GM12874 (cell line): ENCODE measurements around the gene NHLRC2.

ENCODE experiments used
- TF ChIP-seq, protein P1 (sequence below): IDR thresholded peaks from 2 replicates; pipeline ENCODE4 v1.5.1; 2011; ENCODE audit warnings: low read depth, mild to moderate bottlenecking, control low read depth, low read length, moderate library complexity; ENCODE audit not compliant: insufficient read depth

NHLRC2 gene

DNA sequence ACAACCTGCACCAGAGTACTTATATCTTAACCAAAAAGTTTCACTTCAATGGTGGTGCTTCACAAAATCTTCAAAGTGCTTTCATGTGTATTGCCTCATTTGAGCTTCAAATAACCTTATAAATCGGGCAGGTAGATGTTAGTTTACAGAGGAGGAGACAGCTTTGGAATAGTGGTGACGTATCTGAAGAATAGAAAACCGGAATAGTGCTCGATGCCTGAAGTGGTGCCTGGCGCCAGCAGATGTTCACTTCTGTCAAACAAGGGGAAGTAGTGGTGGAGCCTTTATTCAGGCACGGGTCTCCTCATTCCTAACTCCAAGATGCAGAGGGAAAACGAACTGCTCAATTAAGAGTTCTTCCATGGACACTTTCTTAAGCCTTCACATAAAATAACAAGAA, 58.1 kb downstream of the NHLRC2 start:
- TF ChIP-seq, protein P1, sequence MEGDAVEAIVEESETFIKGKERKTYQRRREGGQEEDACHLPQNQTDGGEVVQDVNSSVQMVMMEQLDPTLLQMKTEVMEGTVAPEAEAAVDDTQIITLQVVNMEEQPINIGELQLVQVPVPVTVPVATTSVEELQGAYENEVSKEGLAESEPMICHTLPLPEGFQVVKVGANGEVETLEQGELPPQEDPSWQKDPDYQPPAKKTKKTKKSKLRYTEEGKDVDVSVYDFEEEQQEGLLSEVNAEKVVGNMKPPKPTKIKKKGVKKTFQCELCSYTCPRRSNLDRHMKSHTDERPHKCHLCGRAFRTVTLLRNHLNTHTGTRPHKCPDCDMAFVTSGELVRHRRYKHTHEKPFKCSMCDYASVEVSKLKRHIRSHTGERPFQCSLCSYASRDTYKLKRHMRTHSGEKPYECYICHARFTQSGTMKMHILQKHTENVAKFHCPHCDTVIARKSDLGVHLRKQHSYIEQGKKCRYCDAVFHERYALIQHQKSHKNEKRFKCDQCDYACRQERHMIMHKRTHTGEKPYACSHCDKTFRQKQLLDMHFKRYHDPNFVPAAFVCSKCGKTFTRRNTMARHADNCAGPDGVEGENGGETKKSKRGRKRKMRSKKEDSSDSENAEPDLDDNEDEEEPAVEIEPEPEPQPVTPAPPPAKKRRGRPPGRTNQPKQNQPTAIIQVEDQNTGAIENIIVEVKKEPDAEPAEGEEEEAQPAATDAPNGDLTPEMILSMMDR, result no peak

DNA sequence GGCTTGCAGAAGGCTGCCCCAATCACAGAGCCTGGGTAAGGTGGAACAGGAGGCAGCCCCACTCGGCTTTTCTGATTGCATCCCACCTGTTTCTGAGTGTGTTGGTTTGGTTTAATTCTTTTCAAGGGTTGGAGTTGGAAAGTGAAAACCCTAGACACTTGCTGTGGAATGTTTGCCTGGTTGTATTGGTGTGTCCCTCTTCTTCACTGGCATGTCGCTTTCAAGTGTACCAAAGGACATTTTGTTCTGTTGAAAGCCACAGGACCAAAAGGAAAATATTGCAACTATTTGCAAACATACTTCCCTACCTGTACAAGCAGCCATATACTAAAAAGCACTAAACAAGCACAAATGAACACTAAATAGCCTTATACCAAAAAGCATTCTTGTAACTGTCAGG, 60.5 kb downstream of the NHLRC2 start:
- TF ChIP-seq, protein P1, result no peak

DNA sequence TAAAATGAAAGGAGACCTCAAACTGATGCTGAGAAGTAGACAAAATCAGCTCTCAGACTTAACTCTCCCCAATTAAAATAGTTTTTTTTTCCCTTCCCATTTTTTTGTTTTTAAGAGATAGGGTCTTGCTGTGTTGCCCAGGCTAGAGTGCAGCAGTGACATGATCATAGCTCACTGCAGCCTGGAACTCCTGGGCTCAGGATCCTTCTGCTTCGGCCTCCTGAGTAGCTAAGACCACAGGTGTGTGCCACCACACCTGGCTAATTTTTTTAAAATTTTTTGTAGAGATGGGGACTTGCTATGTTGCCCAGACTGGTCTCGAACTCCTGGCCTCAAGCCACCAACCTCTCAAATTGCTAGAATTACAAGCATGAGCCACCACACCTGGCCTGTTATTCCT, 61.1 kb downstream of the NHLRC2 start:
- TF ChIP-seq, protein P1, result no peak

DNA sequence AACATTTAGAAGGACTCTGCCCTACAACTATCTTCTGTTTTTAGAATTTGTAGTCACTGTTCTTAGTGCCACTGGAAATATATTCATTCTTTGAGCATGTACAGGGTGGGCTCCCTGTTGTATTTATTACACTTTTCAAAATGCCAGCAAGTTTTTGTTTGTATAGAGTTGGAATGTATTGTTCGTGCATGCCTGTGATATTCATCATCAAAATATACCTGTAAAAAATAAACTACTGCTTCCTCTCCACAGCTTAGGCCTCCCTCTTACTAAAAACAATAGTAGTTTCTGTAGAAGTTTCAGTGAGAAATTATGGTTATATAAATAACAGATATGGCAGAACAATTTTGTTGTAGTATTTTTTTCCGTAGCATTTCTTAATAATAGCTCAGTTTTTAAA, 61.6 kb downstream of the NHLRC2 start:
- TF ChIP-seq, protein P1, result no peak

DNA sequence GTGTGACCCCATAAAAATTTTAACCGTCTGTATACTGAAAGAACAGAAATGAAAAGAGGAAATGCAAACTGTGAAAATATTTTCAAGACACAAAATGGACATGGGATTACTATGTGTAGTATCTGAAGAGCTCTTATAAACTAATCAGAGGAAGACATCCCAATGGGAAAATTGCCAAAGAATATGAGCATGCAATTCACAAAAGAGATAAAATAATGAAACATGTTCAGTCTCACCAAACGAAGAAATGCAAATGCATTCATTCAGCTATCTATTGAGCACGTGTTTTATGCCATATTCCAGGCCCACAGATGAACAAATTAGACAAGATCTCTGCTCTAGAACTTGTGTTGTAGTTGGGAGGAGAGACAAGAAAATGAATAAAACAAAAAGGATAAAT, 63.2 kb downstream of the NHLRC2 start:
- TF ChIP-seq, protein P1, result no peak

DNA sequence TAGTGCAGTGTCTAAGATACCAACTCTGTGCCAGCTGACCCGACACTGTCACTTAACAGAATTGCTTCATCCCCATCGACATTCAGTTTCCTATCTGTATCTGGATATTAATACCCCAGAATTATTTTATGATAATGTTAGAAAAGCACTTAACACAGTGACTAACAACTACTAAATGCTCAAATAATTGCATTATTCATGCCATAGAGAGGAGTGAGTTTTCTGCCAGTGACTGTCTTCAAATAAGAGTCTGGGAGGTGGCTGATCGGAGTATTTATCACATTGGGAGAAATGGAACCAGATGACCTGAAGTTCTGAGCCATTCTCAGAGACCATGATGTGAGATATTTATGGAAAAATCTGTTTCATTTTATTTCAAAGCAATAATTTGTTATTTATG, 65.7 kb downstream of the NHLRC2 start:
- TF ChIP-seq, protein P1, result no peak

DNA sequence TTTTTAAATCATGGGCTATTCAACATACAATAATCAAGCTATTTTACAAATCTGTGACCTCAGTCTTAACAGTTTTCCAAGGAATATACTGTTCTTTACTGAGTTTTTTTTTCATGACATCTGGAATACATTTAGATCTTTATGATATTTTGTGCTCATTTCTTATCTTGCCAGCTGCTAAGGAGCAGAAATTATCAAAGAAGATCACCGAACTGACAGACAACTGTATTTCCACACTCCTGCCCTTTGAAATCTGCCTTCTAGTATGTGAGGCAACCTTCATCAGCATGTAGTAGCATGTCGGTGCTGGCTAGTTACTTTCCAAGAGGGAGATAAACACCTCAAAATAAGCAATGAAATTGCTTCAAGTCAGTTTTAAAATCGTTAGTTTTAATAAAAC, 66.4 kb downstream of the NHLRC2 start:
- TF ChIP-seq, protein P1, result no peak

DNA sequence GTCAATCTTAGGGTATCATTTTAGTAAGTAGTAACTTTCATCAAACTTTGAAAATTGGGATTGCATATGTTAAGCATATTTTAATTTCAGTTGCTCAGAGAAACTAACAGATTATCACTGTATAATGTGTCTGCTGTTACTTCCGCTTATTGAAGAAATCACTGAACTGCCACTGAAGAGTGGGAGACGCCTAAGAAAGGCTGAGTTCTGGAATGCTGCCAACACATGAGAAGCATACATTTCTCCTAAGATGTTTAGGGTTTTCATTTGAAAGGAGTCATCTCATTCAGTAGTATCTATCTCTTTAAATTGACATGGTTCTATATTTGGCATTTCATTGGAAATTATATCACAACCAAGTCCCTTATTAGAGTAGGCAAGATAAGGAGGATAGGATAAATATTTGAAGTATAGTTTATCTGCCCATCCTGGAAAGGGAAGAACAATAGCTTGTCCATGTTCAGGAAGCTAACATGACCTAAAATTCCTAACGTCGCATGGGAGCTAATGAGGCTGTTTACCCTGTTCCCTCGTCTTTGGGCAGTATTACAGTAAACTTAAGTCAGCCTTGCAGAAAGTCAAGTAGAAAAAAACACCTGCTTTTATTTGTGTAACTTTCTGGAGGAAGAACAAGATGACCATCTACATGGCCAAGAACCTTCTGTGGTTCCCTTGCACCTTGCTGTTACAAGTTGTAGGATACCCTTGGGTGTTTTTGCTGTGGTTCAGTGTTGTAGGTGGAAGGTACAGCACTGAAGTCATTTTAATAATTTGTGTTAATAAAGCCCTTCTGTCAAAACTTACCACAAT, 67.3 kb downstream of the NHLRC2 start:
- TF ChIP-seq, protein P1, result no peak
